ENCODE results near the gene COX10.

The COX10 gene

GRCh38 chr17:14157822-14158221 lies 88.5 kb downstream of the COX10 start:
- no peak for ATAC-seq
- no peak for TF ChIP-seq TOX (CRISPR knock-in tag; IDR thresholded peaks at IDR 0.05; ENCODE audit: borderline replicate concordance)
- TF ChIP-seq, protein P1, sequence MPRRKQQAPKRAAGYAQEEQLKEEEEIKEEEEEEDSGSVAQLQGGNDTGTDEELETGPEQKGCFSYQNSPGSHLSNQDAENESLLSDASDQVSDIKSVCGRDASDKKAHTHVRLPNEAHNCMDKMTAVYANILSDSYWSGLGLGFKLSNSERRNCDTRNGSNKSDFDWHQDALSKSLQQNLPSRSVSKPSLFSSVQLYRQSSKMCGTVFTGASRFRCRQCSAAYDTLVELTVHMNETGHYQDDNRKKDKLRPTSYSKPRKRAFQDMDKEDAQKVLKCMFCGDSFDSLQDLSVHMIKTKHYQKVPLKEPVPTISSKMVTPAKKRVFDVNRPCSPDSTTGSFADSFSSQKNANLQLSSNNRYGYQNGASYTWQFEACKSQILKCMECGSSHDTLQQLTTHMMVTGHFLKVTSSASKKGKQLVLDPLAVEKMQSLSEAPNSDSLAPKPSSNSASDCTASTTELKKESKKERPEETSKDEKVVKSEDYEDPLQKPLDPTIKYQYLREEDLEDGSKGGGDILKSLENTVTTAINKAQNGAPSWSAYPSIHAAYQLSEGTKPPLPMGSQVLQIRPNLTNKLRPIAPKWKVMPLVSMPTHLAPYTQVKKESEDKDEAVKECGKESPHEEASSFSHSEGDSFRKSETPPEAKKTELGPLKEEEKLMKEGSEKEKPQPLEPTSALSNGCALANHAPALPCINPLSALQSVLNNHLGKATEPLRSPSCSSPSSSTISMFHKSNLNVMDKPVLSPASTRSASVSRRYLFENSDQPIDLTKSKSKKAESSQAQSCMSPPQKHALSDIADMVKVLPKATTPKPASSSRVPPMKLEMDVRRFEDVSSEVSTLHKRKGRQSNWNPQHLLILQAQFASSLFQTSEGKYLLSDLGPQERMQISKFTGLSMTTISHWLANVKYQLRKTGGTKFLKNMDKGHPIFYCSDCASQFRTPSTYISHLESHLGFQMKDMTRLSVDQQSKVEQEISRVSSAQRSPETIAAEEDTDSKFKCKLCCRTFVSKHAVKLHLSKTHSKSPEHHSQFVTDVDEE (CRISPR knock-in tag; IDR thresholded peaks at IDR 0.05) = no peak
- TF ChIP-seq ZNF70 (CRISPR knock-in tag; IDR thresholded peaks at IDR 0.05) = no peak
- no peak for TF ChIP-seq ARNTL (CRISPR knock-in tag; IDR thresholded peaks at IDR 0.05; ENCODE audit: borderline replicate concordance, low read depth)
- no peak for TF ChIP-seq ZFP3 (CRISPR knock-in tag; IDR thresholded peaks at IDR 0.05)
- no peak for TF ChIP-seq BACH2 (CRISPR knock-in tag; IDR thresholded peaks at IDR 0.05; ENCODE audit: borderline replicate concordance)
- TF ChIP-seq TCF4 (CRISPR knock-in tag; IDR thresholded peaks at IDR 0.05; ENCODE audit: borderline replicate concordance) = no peak
- TF ChIP-seq PPARA (CRISPR knock-in tag; IDR thresholded peaks at IDR 0.05; ENCODE audit: borderline replicate concordance) = no peak

GRCh38 chr17:14158707-14159106 lies 89.4 kb downstream of the COX10 start:
- no peak for ATAC-seq
- TF ChIP-seq BACH2 (CRISPR knock-in tag; IDR thresholded peaks at IDR 0.05; ENCODE audit: borderline replicate concordance) (no peak), GLIS3 (CRISPR knock-in tag; IDR thresholded peaks at IDR 0.05) (no peak), PPARA (CRISPR knock-in tag; IDR thresholded peaks at IDR 0.05; ENCODE audit: borderline replicate concordance) (no peak), ZNF565 (CRISPR knock-in tag; conservative IDR thresholded peaks at IDR 0.05; ENCODE audit: low read depth) (no peak), CSDC2 (CRISPR knock-in tag; IDR thresholded peaks at IDR 0.05) (no peak), OSR1 (CRISPR knock-in tag; IDR thresholded peaks at IDR 0.05) (no peak), TCF4 (CRISPR knock-in tag; IDR thresholded peaks at IDR 0.05; ENCODE audit: borderline replicate concordance) (no peak), TOX (CRISPR knock-in tag; IDR thresholded peaks at IDR 0.05; ENCODE audit: borderline replicate concordance) (no peak), SNAI2 (CRISPR knock-in tag; IDR thresholded peaks at IDR 0.05) (no peak), ISL1 (CRISPR knock-in tag; IDR thresholded peaks at IDR 0.05) (no peak), ZNF70 (CRISPR knock-in tag; IDR thresholded peaks at IDR 0.05) (no peak), ZC3H10 (CRISPR knock-in tag; IDR thresholded peaks at IDR 0.05) (no peak), ZFP30 (CRISPR knock-in tag; IDR thresholded peaks at IDR 0.05) (no peak), ARNTL (CRISPR knock-in tag; IDR thresholded peaks at IDR 0.05; ENCODE audit: borderline replicate concordance, low read depth) (no peak)
- TF ChIP-seq, protein P2, sequence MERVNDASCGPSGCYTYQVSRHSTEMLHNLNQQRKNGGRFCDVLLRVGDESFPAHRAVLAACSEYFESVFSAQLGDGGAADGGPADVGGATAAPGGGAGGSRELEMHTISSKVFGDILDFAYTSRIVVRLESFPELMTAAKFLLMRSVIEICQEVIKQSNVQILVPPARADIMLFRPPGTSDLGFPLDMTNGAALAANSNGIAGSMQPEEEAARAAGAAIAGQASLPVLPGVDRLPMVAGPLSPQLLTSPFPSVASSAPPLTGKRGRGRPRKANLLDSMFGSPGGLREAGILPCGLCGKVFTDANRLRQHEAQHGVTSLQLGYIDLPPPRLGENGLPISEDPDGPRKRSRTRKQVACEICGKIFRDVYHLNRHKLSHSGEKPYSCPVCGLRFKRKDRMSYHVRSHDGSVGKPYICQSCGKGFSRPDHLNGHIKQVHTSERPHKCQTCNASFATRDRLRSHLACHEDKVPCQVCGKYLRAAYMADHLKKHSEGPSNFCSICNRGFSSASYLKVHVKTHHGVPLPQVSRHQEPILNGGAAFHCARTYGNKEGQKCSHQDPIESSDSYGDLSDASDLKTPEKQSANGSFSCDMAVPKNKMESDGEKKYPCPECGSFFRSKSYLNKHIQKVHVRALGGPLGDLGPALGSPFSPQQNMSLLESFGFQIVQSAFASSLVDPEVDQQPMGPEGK (CRISPR knock-in tag; IDR thresholded peaks at IDR 0.05; ENCODE audit: borderline replicate concordance) = no peak
- TF ChIP-seq, protein P3, sequence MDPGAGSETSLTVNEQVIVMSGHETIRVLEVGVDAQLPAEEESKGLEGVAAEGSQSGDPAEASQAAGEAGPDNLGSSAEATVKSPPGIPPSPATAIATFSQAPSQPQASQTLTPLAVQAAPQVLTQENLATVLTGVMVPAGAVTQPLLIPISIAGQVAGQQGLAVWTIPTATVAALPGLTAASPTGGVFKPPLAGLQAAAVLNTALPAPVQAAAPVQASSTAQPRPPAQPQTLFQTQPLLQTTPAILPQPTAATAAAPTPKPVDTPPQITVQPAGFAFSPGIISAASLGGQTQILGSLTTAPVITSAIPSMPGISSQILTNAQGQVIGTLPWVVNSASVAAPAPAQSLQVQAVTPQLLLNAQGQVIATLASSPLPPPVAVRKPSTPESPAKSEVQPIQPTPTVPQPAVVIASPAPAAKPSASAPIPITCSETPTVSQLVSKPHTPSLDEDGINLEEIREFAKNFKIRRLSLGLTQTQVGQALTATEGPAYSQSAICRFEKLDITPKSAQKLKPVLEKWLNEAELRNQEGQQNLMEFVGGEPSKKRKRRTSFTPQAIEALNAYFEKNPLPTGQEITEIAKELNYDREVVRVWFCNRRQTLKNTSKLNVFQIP (CRISPR knock-in tag; IDR thresholded peaks at IDR 0.05; ENCODE audit: borderline replicate concordance, low read depth) = no peak

GRCh38 chr17:14161419-14161818 lies 92.1 kb downstream of the COX10 start:
- ATAC-seq = no peak
- TF ChIP-seq OSR1 (CRISPR knock-in tag; IDR thresholded peaks at IDR 0.05) (no peak), ISL1 (CRISPR knock-in tag; IDR thresholded peaks at IDR 0.05) (no peak), BACH2 (CRISPR knock-in tag; IDR thresholded peaks at IDR 0.05; ENCODE audit: borderline replicate concordance) (no peak), ESRRG (CRISPR knock-in tag; IDR thresholded peaks at IDR 0.05) (no peak), ZFP3 (CRISPR knock-in tag; IDR thresholded peaks at IDR 0.05) (no peak), GLIS3 (CRISPR knock-in tag; IDR thresholded peaks at IDR 0.05) (no peak), ARNTL (CRISPR knock-in tag; IDR thresholded peaks at IDR 0.05; ENCODE audit: borderline replicate concordance, low read depth) (no peak), ZNF70 (CRISPR knock-in tag; IDR thresholded peaks at IDR 0.05) (no peak), RARB (CRISPR knock-in tag; IDR thresholded peaks at IDR 0.05) (no peak), ZFP30 (CRISPR knock-in tag; IDR thresholded peaks at IDR 0.05) (no peak), PPARA (CRISPR knock-in tag; IDR thresholded peaks at IDR 0.05; ENCODE audit: borderline replicate concordance) (no peak), CSDC2 (CRISPR knock-in tag; IDR thresholded peaks at IDR 0.05) (no peak), ZNF8 (CRISPR knock-in tag; IDR thresholded peaks at IDR 0.05) (no peak), ZNF565 (CRISPR knock-in tag; conservative IDR thresholded peaks at IDR 0.05; ENCODE audit: low read depth) (no peak), CSRNP3 (CRISPR knock-in tag; IDR thresholded peaks at IDR 0.05) (no peak)
- TF ChIP-seq, protein P2 (CRISPR knock-in tag; IDR thresholded peaks at IDR 0.05; ENCODE audit: borderline replicate concordance) = no peak
- TF ChIP-seq, protein P3 (CRISPR knock-in tag; IDR thresholded peaks at IDR 0.05; ENCODE audit: borderline replicate concordance, low read depth) = no peak
